Nephron (organoid): ENCODE results near the gene MED13.
"Not testable (repeated sequence)": the region's sequence is repeated elsewhere in the genome, so short reads cannot be mapped to it uniquely, and the experiment has no call there.

Source experiments
- H3K27ac Mint-ChIP-seq, 3 experiments: 2 replicates each; pipeline ENCODE4 v1.8.0; 2020; ENCODE audit warnings: mixed read lengths in 3 of 3, mild to moderate bottlenecking in 2 of 3, moderate library complexity in 1 of 3
- H3K27me3 Mint-ChIP-seq: 2 replicates; pipeline ENCODE4 v1.8.0; 2021; ENCODE audit warnings: low read depth, mild to moderate bottlenecking, moderate library complexity, mixed read lengths
- H3K36me3 Mint-ChIP-seq: 2 replicates; pipeline ENCODE4 v1.8.0; 2020; ENCODE audit warnings: low read depth, mixed read lengths
- H3K4me1 Mint-ChIP-seq: 2 replicates; pipeline ENCODE4 v1.8.0; 2020; ENCODE audit warnings: mixed read lengths
- H3K4me3 Mint-ChIP-seq, 3 experiments: 2 replicates each; pipeline ENCODE4 v1.8.0; 2020; ENCODE audit warnings: mild to moderate bottlenecking in 3 of 3, mixed read lengths in 3 of 3, moderate library complexity in 2 of 3
- H3K9me3 Mint-ChIP-seq: 2 replicates; pipeline ENCODE4 v1.8.0; 2020; ENCODE audit warnings: mixed read lengths
- TF ChIP-seq, protein P1 (sequence below), 3 experiments: fragments of 200-600 bp; sonication (generic); IDR thresholded peaks; one replicate each; pipeline ENCODE4 v1.5.0; 2021; ENCODE audit warnings: antibody characterized with exemption in 3 of 3; ENCODE audit not compliant: unreplicated experiment in 3 of 3

MED13 gene

GRCh38 chr17:61943117-61943516 is 122.0 kb downstream of the MED13 start:
- H3K27me3 Mint-ChIP-seq, result no peaks in the 10 kb centered on the region
- no peak overlapping the region for H3K27ac Mint-ChIP-seq
- H3K4me1 Mint-ChIP-seq, result no peaks in the 10 kb centered on the region
- TF ChIP-seq, protein P1, sequence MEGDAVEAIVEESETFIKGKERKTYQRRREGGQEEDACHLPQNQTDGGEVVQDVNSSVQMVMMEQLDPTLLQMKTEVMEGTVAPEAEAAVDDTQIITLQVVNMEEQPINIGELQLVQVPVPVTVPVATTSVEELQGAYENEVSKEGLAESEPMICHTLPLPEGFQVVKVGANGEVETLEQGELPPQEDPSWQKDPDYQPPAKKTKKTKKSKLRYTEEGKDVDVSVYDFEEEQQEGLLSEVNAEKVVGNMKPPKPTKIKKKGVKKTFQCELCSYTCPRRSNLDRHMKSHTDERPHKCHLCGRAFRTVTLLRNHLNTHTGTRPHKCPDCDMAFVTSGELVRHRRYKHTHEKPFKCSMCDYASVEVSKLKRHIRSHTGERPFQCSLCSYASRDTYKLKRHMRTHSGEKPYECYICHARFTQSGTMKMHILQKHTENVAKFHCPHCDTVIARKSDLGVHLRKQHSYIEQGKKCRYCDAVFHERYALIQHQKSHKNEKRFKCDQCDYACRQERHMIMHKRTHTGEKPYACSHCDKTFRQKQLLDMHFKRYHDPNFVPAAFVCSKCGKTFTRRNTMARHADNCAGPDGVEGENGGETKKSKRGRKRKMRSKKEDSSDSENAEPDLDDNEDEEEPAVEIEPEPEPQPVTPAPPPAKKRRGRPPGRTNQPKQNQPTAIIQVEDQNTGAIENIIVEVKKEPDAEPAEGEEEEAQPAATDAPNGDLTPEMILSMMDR (IDR thresholded peaks at IDR 0.05; ENCODE audit: unreplicated experiment in 3 of 3), result no peak
- no peaks in the 10 kb centered on the region for H3K9me3 Mint-ChIP-seq
- no peak overlapping the region for H3K4me3 Mint-ChIP-seq
- H3K36me3 Mint-ChIP-seq, result peaks cover 37% of the 10 kb centered on the region

DNA sequence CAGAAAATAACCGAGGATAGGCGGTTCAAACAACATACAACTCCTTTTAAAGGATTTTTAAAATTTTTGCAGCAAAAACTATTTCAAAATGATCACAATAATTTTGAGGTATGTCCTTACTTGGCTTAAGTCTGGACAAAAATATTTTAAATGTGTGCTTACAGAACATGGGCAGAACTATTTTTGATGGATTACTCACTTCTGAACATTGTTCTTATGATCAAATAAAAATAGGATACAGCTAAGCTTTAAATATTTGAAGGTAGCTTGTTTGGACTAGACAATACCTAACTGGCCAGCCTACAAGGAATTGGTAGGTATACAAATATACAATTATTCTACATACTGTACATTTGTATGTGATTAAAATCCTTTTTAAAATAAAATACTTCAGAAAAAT is 123.0 kb downstream of the MED13 start:
- Mint-ChIP-seq H3K36me3 (peaks cover 29% of the 10 kb centered on the region), H3K4me3 (no peak overlapping the region), H3K27ac (no peak overlapping the region), H3K27me3 (no peaks in the 10 kb centered on the region), H3K9me3 (no peaks in the 10 kb centered on the region), H3K4me1 (no peaks in the 10 kb centered on the region)
- TF ChIP-seq, protein P1 (IDR thresholded peaks at IDR 0.05; ENCODE audit: unreplicated experiment in 3 of 3), result no peak

- H3K4me3 Mint-ChIP-seq, result peak overlapping the region; percentile 90 to 94 (median 94)
- H3K4me1 Mint-ChIP-seq, result peaks cover 16% of the 10 kb centered on the region
- no peaks in the 10 kb centered on the region for H3K27me3 Mint-ChIP-seq
- no peaks in the 10 kb centered on the region for H3K9me3 Mint-ChIP-seq
- peak overlapping the region; percentile 94 to 97 (median 96) for H3K27ac Mint-ChIP-seq
- peaks cover 18% of the 10 kb centered on the region for H3K36me3 Mint-ChIP-seq
- TF ChIP-seq, protein P1 (IDR thresholded peaks at IDR 0.05; ENCODE audit: unreplicated experiment in 3 of 3), result no peak
Observed at GRCh38 chr17:61928101-61928436, 137.0 kb downstream of the MED13 start.

- H3K4me1 Mint-ChIP-seq, result peaks cover 16% of the 10 kb centered on the region
- H3K27ac Mint-ChIP-seq, result peak within 1 kb of the TSS; percentile 94 to 97 (median 96)
- H3K36me3 Mint-ChIP-seq, result peaks cover 20% of the 10 kb centered on the region
Observed at GRCh38 chr17:61927208-61928100, 137.6 kb downstream of the MED13 start, which contains the start of gene INTS2. Gene INTS2, minus strand, starts transcription at chr17:61927982. Its CDS starts 1,338 bp downstream, at chr17:61926644.

GRCh38 chr17:61926826-61927207 is 138.3 kb downstream of the MED13 start:
- Mint-ChIP-seq H3K4me1 (peaks cover 16% of the 10 kb centered on the region), H3K36me3 (peaks cover 23% of the 10 kb centered on the region), H3K4me3 (peak overlapping the region; percentile 90 to 94 (median 94)), H3K27ac (peak overlapping the region; percentile 94 to 97 (median 96)), H3K27me3 (no peaks in the 10 kb centered on the region), H3K9me3 (no peaks in the 10 kb centered on the region)
- TF ChIP-seq, protein P1 (IDR thresholded peaks at IDR 0.05; ENCODE audit: unreplicated experiment in 3 of 3), result no peak

More at GRCh38 chr17:61927208-61928100, 137.6 kb downstream of the MED13 start, which contains the start of gene INTS2:
- Mint-ChIP-seq H3K9me3 (no peaks in the 10 kb centered on the region), H3K4me3 (peak within 1 kb of the TSS; percentile 90 to 94 (median 94)), H3K27me3 (no peaks in the 10 kb centered on the region)
- TF ChIP-seq, protein P1 (IDR thresholded peaks at IDR 0.05; ENCODE audit: unreplicated experiment in 3 of 3), result no peak

DNA sequence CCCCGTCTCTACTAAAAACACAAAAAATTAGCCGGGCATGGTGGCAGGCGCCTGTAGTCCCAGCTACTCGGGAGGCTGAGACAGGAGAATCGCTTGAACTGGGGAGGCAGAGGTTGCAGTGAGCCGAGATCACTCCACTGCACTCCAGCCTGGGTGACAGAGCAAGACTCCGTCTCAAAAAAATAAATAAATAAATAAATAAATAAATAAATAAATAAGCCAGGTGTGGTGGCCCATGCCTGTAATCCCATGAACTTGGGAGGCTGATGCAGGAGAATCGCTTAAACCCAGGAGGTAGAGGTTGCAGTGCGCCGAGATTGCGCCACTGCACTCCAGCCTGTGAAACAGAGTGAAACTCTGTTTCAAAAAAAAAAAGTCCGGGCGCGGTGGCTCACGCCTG is 149.9 kb downstream of the MED13 start:
- not testable (repeated sequence) for H3K4me3 Mint-ChIP-seq, H3K9me3 Mint-ChIP-seq, H3K4me1 Mint-ChIP-seq, H3K27ac Mint-ChIP-seq, H3K27me3 Mint-ChIP-seq
- H3K36me3 Mint-ChIP-seq, result peaks cover 49% of the 10 kb centered on the region
